Activated naive CD4-positive, alpha-beta T cell treated with anti-CD3 and anti-CD28 coated beads for 36 hours (primary cell): ENCODE data around the gene DPP6. TPM values are rescaled to one million over a fixed set of nuclear protein-coding genes. Genes with fewer than 3 reads are reported as not detected.

ENCODE experiments used
- CTCF ChIA-PET: fragments of 350-600 bp; sonication (Branson Sonifier 250); formaldehyde crosslinking; loops from one replicate; lab custom pipeline; 2021; ENCODE audit warnings: antibody characterized with exemption; lab: Charles Lee
- DNase-seq: peaks from one replicate; pipeline ENCODE4 v3.0.0-alpha.2; 2020
- H3K27ac Mint-ChIP-seq: one replicate; pipeline ENCODE4 v1.8.0; 2021; ENCODE audit warnings: mild to moderate bottlenecking, mixed read lengths
- H3K27me3 Mint-ChIP-seq: one replicate; pipeline ENCODE4 v1.8.0; 2021; ENCODE audit warnings: low read depth, mixed read lengths
- H3K36me3 Mint-ChIP-seq: one replicate; pipeline ENCODE4 v1.8.0; 2021; ENCODE audit warnings: low read depth, mixed read lengths
- H3K4me1 Mint-ChIP-seq: one replicate; pipeline ENCODE4 v1.8.0; 2021; ENCODE audit warnings: low read depth, mixed read lengths
- H3K4me3 Mint-ChIP-seq: one replicate; pipeline ENCODE4 v1.8.0; 2021; ENCODE audit warnings: mild to moderate bottlenecking, moderate library complexity, mixed read lengths
- H3K9me3 Mint-ChIP-seq: one replicate; pipeline ENCODE4 v1.8.0; 2021; ENCODE audit warnings: mixed read lengths
- intact Hi-C: fragments of 100-400 bp; cut with micrococcal nuclease; formaldehyde crosslinking; loops from one replicate; pipeline ENCODE4 v1.15.1; 2023
- total RNA-seq, 2 experiments: library from RNA; stranded (reverse); gene quantifications; one replicate each; pipeline ENCODE4 v1.2.3, GENCODE V29; 2021

The DPP6 gene
- total RNA-seq, 2 experiments from 2014 or later = not detected

GRCh38 chr7:154859747-154860620 is 807.8 kb downstream of the DPP6 start:
- no peak overlapping the region for H3K27ac Mint-ChIP-seq
- H3K4me1 Mint-ChIP-seq = no peaks in the 10 kb centered on the region
- H3K4me3 Mint-ChIP-seq = no peak overlapping the region
- H3K27me3 Mint-ChIP-seq = peaks cover 2% of the 10 kb centered on the region
- intact Hi-C loops = no loop called here
- CTCF ChIA-PET = no interaction called here
- H3K36me3 Mint-ChIP-seq = no peaks in the 10 kb centered on the region
- DNase-seq = no peak
- H3K9me3 Mint-ChIP-seq = no peaks in the 10 kb centered on the region

GRCh38 chr7:154860621-154861375 is 808.6 kb downstream of the DPP6 start:
- H3K27me3 Mint-ChIP-seq = peaks cover 5% of the 10 kb centered on the region
- H3K27ac Mint-ChIP-seq = no peak overlapping the region
- CTCF ChIA-PET = no interaction called here
- H3K4me3 Mint-ChIP-seq = no peak overlapping the region
- no peaks in the 10 kb centered on the region for H3K9me3 Mint-ChIP-seq
- no peaks in the 10 kb centered on the region for H3K36me3 Mint-ChIP-seq
- DNase-seq = no peak
- intact Hi-C loops = no loop called here
- H3K4me1 Mint-ChIP-seq = no peaks in the 10 kb centered on the region

GRCh38 chr7:154861589-154861988 is 809.4 kb downstream of the DPP6 start:
- CTCF ChIA-PET = no interaction called here
- Mint-ChIP-seq H3K36me3 (no peaks in the 10 kb centered on the region), H3K4me3 (no peak overlapping the region), H3K4me1 (no peaks in the 10 kb centered on the region), H3K9me3 (no peaks in the 10 kb centered on the region), H3K27me3 (peaks cover 5% of the 10 kb centered on the region), H3K27ac (no peak overlapping the region)
- intact Hi-C loops = no loop called here
- DNase-seq = no peak

GRCh38 chr7:154862153-154862791 is 810.1 kb downstream of the DPP6 start:
- Mint-ChIP-seq H3K27me3 (peaks cover 9% of the 10 kb centered on the region), H3K36me3 (no peaks in the 10 kb centered on the region), H3K27ac (no peak overlapping the region), H3K4me3 (no peak overlapping the region), H3K9me3 (no peaks in the 10 kb centered on the region), H3K4me1 (no peaks in the 10 kb centered on the region)
- DNase-seq = no peak
- CTCF ChIA-PET = interaction anchor here (0.6 kb wide), 1 partner anchor 102 kb away, joined by 4 read pairs; no protein-coding TSS in a partner anchor
- intact Hi-C loops = no loop called here

GRCh38 chr7:154863766-154864522 is 811.7 kb downstream of the DPP6 start:
- no peak for DNase-seq
- Mint-ChIP-seq H3K27ac (no peak overlapping the region), H3K9me3 (no peaks in the 10 kb centered on the region), H3K4me3 (no peak overlapping the region), H3K36me3 (no peaks in the 10 kb centered on the region), H3K4me1 (no peaks in the 10 kb centered on the region), H3K27me3 (peaks cover 25% of the 10 kb centered on the region)
- CTCF ChIA-PET = no interaction called here
- intact Hi-C loops = no loop called here

GRCh38 chr7:154864523-154864891 is 812.3 kb downstream of the DPP6 start:
- peaks cover 29% of the 10 kb centered on the region for H3K27me3 Mint-ChIP-seq
- no peaks in the 10 kb centered on the region for H3K9me3 Mint-ChIP-seq
- intact Hi-C loops = no loop called here
- CTCF ChIA-PET = no interaction called here
- H3K4me3 Mint-ChIP-seq = no peak overlapping the region
- no peak for DNase-seq
- no peaks in the 10 kb centered on the region for H3K36me3 Mint-ChIP-seq
- H3K27ac Mint-ChIP-seq = no peak overlapping the region
- H3K4me1 Mint-ChIP-seq = no peaks in the 10 kb centered on the region

GRCh38 chr7:154865984-154866685 is 813.9 kb downstream of the DPP6 start:
- CTCF ChIA-PET = no interaction called here
- H3K4me3 Mint-ChIP-seq = no peak overlapping the region
- no peaks in the 10 kb centered on the region for H3K4me1 Mint-ChIP-seq
- no peaks in the 10 kb centered on the region for H3K36me3 Mint-ChIP-seq
- no peaks in the 10 kb centered on the region for H3K9me3 Mint-ChIP-seq
- DNase-seq = no peak
- H3K27me3 Mint-ChIP-seq = peaks cover 34% of the 10 kb centered on the region
- H3K27ac Mint-ChIP-seq = no peak overlapping the region
- intact Hi-C loops = no loop called here

GRCh38 chr7:154867068-154867467 is 814.9 kb downstream of the DPP6 start:
- Mint-ChIP-seq H3K27me3 (peaks cover 35% of the 10 kb centered on the region), H3K4me3 (no peak overlapping the region), H3K27ac (no peak overlapping the region), H3K36me3 (no peaks in the 10 kb centered on the region), H3K9me3 (no peaks in the 10 kb centered on the region), H3K4me1 (no peaks in the 10 kb centered on the region)
- intact Hi-C loops = no loop called here
- DNase-seq = no peak
- CTCF ChIA-PET = no interaction called here

GRCh38 chr7:154868921-154869320 is 816.7 kb downstream of the DPP6 start:
- intact Hi-C loops = no loop called here
- Mint-ChIP-seq H3K36me3 (no peaks in the 10 kb centered on the region), H3K27ac (no peak overlapping the region), H3K27me3 (peaks cover 37% of the 10 kb centered on the region), H3K4me1 (no peaks in the 10 kb centered on the region), H3K9me3 (no peaks in the 10 kb centered on the region), H3K4me3 (no peak overlapping the region)
- DNase-seq = no peak
- CTCF ChIA-PET = interaction anchor here (1.0 kb wide), 1 partner anchor 11 kb away, joined by 3 read pairs; no protein-coding TSS in a partner anchor

- Mint-ChIP-seq H3K9me3 (no peaks in the 10 kb centered on the region), H3K36me3 (no peaks in the 10 kb centered on the region), H3K4me3 (no peak overlapping the region), H3K27me3 (peaks cover 37% of the 10 kb centered on the region), H3K27ac (no peak overlapping the region), H3K4me1 (no peaks in the 10 kb centered on the region)
- CTCF ChIA-PET = interaction anchor here (1.0 kb wide), 1 partner anchor 11 kb away, joined by 3 read pairs; no protein-coding TSS in a partner anchor
- no peak for DNase-seq
- intact Hi-C loops = no loop called here
Observed at GRCh38 chr7:154869436-154869835, 817.2 kb downstream of the DPP6 start.

- CTCF ChIA-PET = no interaction called here
- DNase-seq = no peak
- intact Hi-C loops = no loop called here
- H3K36me3 Mint-ChIP-seq = no peaks in the 10 kb centered on the region
- no peaks in the 10 kb centered on the region for H3K9me3 Mint-ChIP-seq
- H3K27me3 Mint-ChIP-seq = peaks cover 37% of the 10 kb centered on the region
- no peak overlapping the region for H3K4me3 Mint-ChIP-seq
- no peak overlapping the region for H3K27ac Mint-ChIP-seq
- no peaks in the 10 kb centered on the region for H3K4me1 Mint-ChIP-seq
Observed at GRCh38 chr7:154871507-154871906, 819.3 kb downstream of the DPP6 start.
